OCI-LY7 (cell line): ENCODE measurements around the gene ZNRF2. TPM values are rescaled to one million over a fixed set of nuclear protein-coding genes. Genes with fewer than 3 reads are reported as not detected.

Experiments used
- Bru-seq: library from RNA; stranded (reverse); fragments of 400-500 nt; gene quantifications from one replicate; lab custom pipeline; 2021; lab: Mats Ljungman, UMichigan
- BruChase-seq, 2 experiments: library from RNA; stranded (reverse); fragments of 400-500 nt; gene quantifications; one replicate each; lab custom pipeline; 2021; lab: Mats Ljungman, UMichigan
- BruUV-seq: library from RNA; stranded (reverse); fragments of 400-500 nt; replicated peaks from 2 replicates; lab custom pipeline; 2021; lab: Mats Ljungman, UMichigan
- CTCF ChIA-PET: fragments of 300-600 bp; sonication (Branson Sonifier 250); formaldehyde crosslinking; loops from one replicate; lab custom pipeline; 2022; ENCODE audit warnings: antibody characterized with exemption; ENCODE audit not compliant: unreplicated experiment; lab: Charles Lee
- POLR2A ChIA-PET: fragments of 300-600 bp; sonication (Branson Sonifier 250); formaldehyde crosslinking; loops from one replicate; lab custom pipeline; 2022; ENCODE audit warnings: antibody characterized with exemption; lab: Charles Lee
- DNase-seq: peaks from one replicate; pipeline ENCODE4 v3.0.0-alpha.2; 2015; ENCODE audit warnings: low spot score
- H2AFZ ChIP-seq: fragments of 200-600 bp; sonication (generic), shearing (Covaris generic); 2 replicates; pipeline ENCODE4 v1.6.1; 2014; ENCODE audit warnings: mild to moderate bottlenecking, antibody characterized with exemption, low read length, moderate library complexity
- H3K27ac ChIP-seq: fragments of 200-600 bp; sonication (generic); 2 replicates; pipeline ENCODE4 v1.5.1; 2014; ENCODE audit warnings: mixed run types, low read depth, mild to moderate bottlenecking, moderate library complexity, low read length, inconsistent platforms; ENCODE audit not compliant: poor library complexity, severe bottlenecking
- H3K36me3 ChIP-seq: fragments of 200-600 bp; sonication (generic); 2 replicates; pipeline ENCODE4 v1.6.1; 2014; ENCODE audit warnings: mild to moderate bottlenecking, antibody characterized with exemption, low read length, moderate library complexity, mixed read lengths; ENCODE audit not compliant: insufficient read depth
- H3K4me1 ChIP-seq: fragments of 200-600 bp; sonication (generic); 2 replicates; pipeline ENCODE4 v1.5.1; 2014; ENCODE audit warnings: mild to moderate bottlenecking, low read length; ENCODE audit not compliant: insufficient read depth, poor library complexity, severe bottlenecking
- H3K4me2 ChIP-seq: fragments of 200-600 bp; sonication (generic); 2 replicates; pipeline ENCODE4 v1.6.1; 2014; ENCODE audit warnings: mild to moderate bottlenecking, low read length
- H3K4me3 ChIP-seq: fragments of 200-600 bp; sonication (generic); 2 replicates; pipeline ENCODE4 v1.5.1; 2014; ENCODE audit warnings: mild to moderate bottlenecking, low read depth, low read length; ENCODE audit not compliant: poor library complexity, severe bottlenecking
- H3K79me2 ChIP-seq: fragments of 200-600 bp; sonication (generic); 2 replicates; pipeline ENCODE4 v1.6.1; 2016; ENCODE audit warnings: low read depth, mild to moderate bottlenecking, low read length, moderate library complexity, mixed read lengths; ENCODE audit not compliant: insufficient read depth
- H3K9me2 ChIP-seq: fragments of 200-600 bp; sonication (generic); 2 replicates; pipeline ENCODE4 v1.6.1; 2016; ENCODE audit warnings: mild to moderate bottlenecking, low read length, mixed read lengths; ENCODE audit not compliant: insufficient read depth
- H3K9me3 ChIP-seq: fragments of 200-600 bp; sonication (generic); 2 replicates; pipeline ENCODE4 v1.6.1; 2014; ENCODE audit warnings: mild to moderate bottlenecking, mixed run types, low read length, mixed read lengths
- H4K20me1 ChIP-seq: fragments of 200-600 bp; sonication (generic); 2 replicates; pipeline ENCODE4 v1.6.1; 2014; ENCODE audit warnings: mild to moderate bottlenecking, antibody characterized with exemption, low read length, moderate library complexity, mixed read lengths; ENCODE audit not compliant: insufficient read depth
- CTCF ChIP-seq: fragments of 200-600 bp; sonication (generic); conservative IDR thresholded peaks from 2 replicates; pipeline ENCODE4 v1.5.1; 2014; ENCODE audit warnings: mild to moderate bottlenecking, antibody characterized with exemption, low read length, moderate library complexity, mixed read lengths
- EZH2phosphoT487 ChIP-seq: fragments of 200-600 bp; sonication (generic); IDR thresholded peaks from 2 replicates; pipeline ENCODE4 v1.6.1; 2018; ENCODE audit warnings: low read depth, borderline replicate concordance, mild to moderate bottlenecking, mixed run types, antibody characterized with exemption, low read length, moderate library complexity, mixed read lengths
- intact Hi-C: fragments of 100-400 bp; cut with micrococcal nuclease; formaldehyde crosslinking; loops from one replicate; pipeline ENCODE4 v1.10.0; 2022; ENCODE audit not compliant: unreplicated experiment
- long read RNA-seq: library from polyadenylated mRNA; stranded (forward); transcript quantifications from one replicate; pipeline ENCODE4 v2.0.0, GENCODE V29; 2022
- total RNA-seq, 2 experiments: library from RNA; depleted of rRNA in 1 of 2; stranded (reverse); fragments of >200 nt in 1 of 2; shearing (Covaris generic) in 1 of 2; gene quantifications; 2 replicates each; pipeline ENCODE4 v1.2.3, GENCODE V29; 2014 to 2022

ZNRF2 gene
- total RNA-seq (2014; rRNA removed; shearing (Covaris generic)) = 18.0 and 24.7 TPM in 2 replicates
- 21.2 and 25.7 TPM in 2 replicates for total RNA-seq (2022)
- percentile 91 among the genes with signal in this experiment for Bru-seq, nascent RNA
- percentile 70 among the genes with signal in this experiment for BruChase-seq, experiment 1, labeled RNA remaining after a 6-hour chase
- BruChase-seq, experiment 2, labeled RNA remaining after a 2-hour chase = percentile 77 among the genes with signal in this experiment
- long read RNA-seq, transcript ZNRF2-201 (5 exons, 3,460 nt) = major isoform, 25 of 34 reads
- long read RNA-seq, partial matches to known transcripts = 5 of 34 reads
- long read RNA-seq, other reads (novel, unspliced or antisense) = 4 of 34 reads

DNA sequence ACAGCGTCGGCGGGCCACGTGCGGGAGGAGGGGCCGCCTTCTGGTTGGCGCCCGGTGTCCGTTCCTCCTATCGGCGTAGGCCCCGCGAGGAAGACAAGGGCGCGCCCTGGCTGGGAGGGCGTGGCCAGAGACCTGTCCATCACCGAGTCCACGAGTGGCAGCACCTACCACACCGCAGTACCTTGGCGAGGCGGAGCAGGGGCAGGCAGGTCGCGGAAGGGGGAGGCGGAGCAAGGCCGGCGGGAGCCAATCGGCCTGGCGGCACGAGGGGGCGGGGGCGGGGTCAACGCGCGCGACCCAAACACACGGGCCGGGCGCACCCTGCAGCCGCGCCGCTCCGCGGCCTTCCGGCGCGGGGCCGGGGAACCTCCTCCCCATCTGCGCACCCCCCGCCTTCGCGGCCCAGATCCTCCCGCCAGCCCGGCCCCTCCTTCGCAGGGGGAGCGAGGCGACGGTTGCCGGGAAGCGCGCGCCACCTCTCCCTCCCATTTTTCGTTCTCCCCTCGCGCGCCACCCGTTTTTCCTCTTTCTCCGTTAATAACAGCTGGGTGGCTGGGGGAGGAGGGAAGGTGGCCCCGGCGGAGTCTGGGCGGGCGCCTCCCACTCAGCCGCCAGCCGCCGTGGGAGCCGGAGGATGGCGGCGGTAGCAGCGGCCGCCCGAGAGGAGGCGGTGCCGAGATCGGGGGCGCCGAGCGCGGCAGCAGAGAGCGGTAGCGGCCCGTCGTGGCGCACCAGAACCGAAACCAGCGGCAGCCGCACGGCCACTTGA lies at the start of gene ZNRF2:
Gene ZNRF2 (plus strand): TSS at position 300 of the 769 bp plus-strand sequence. CDS start 761 bp downstream, outside the sequence.
- TF ChIP-seq EZH2phosphoT487 (no peak), CTCF (peak; percentile 61)
- intact Hi-C loops = no loop called here
- ChIA-PET POLR2A (interaction anchor here (0.6 to 1.9 kb wide), 6 partner anchors 9 to 195 kb away, joined by 3 to 5 read pairs (median 4); no protein-coding TSS in a partner anchor), CTCF (no interaction called here)
- no peaks in the 10 kb centered on the region for H3K9me3 ChIP-seq
- no TSS peak for BruUV-seq
- peak within 1 kb of the TSS; percentile 85 for H3K27ac ChIP-seq
- H3K9me2 ChIP-seq = no peaks in the 10 kb centered on the region
- H3K79me2 ChIP-seq = peaks cover 37% of the 10 kb centered on the region
- peak within 1 kb of the TSS; percentile 81 for H3K4me3 ChIP-seq
- peak; percentile 100 for DNase-seq
- peaks cover 56% of the 10 kb centered on the region for H3K4me1 ChIP-seq
- peak within 1 kb of the TSS; percentile 57; the same call in 1 of the 2 replicates for H2AFZ ChIP-seq
- H3K4me2 ChIP-seq = peak within 1 kb of the TSS; percentile 82
- H4K20me1 ChIP-seq = peaks cover 8% of the 10 kb centered on the region; the same call in 1 of the 2 replicates
- H3K36me3 ChIP-seq = no peaks in the 10 kb centered on the region

GRCh38 chr7:30237271-30237695 lies 47.1 kb upstream of the ZNRF2 start:
- BruUV-seq = no TSS peak

More at GRCh38 chr7:30237271-30237695, 47.1 kb upstream of the ZNRF2 start:
- ChIA-PET POLR2A (interaction anchor here (0.8 to 1.7 kb wide), 4 partner anchors 11 to 58 kb away, joined by 4 to 6 read pairs (median 4); no protein-coding TSS in a partner anchor), CTCF (no interaction called here)
- no peaks in the 10 kb centered on the region for H3K9me2 ChIP-seq
- no peak overlapping the region for H3K4me3 ChIP-seq
- no peaks in the 10 kb centered on the region for H4K20me1 ChIP-seq
- H3K27ac ChIP-seq = no peak overlapping the region
- peak overlapping the region; percentile 82 for H2AFZ ChIP-seq
- H3K36me3 ChIP-seq = no peaks in the 10 kb centered on the region
- peak overlapping the region; percentile 62 for H3K4me2 ChIP-seq
- DNase-seq = peak; percentile 54
- TF ChIP-seq EZH2phosphoT487 (no peak), CTCF (no peak)
- H3K79me2 ChIP-seq = no peaks in the 10 kb centered on the region
- H3K9me3 ChIP-seq = no peaks in the 10 kb centered on the region; the same call in 1 of the 2 replicates
- peaks cover 40% of the 10 kb centered on the region for H3K4me1 ChIP-seq
- intact Hi-C loops = no loop called here
